ENCODE measurements around the gene SV2C.

- TF ChIP-seq CTCF (IDR thresholded peaks at IDR 0.05), result no peak
- TF ChIP-seq POLR2A (IDR thresholded peaks at IDR 0.05), result no peak
These were observed 157.2 kb downstream of the SV2C start for GRCh38 chr5:76240336-76240735.

All from testis (tissue), 2 donors.